H9 (cell line): ENCODE results near the gene CDYL2. TPM values are rescaled to one million over a fixed set of nuclear protein-coding genes. Genes with fewer than 3 reads are reported as not detected.

Experiments
- DNase-seq: peaks from one replicate; pipeline ENCODE4 v3.0.0-alpha.2; 2017
- H2AFZ ChIP-seq: one replicate; pipeline ENCODE4 v1.6.1; 2013; ENCODE audit warnings: mild to moderate bottlenecking, low read length, control low read depth, moderate library complexity
- H2AK5ac ChIP-seq: 2 replicates; pipeline ENCODE4 v1.6.1; 2013; ENCODE audit warnings: low read length, control low read depth, mixed read lengths; ENCODE audit not compliant: insufficient read length
- H2BK120ac ChIP-seq: one replicate; pipeline ENCODE4 v1.6.1; 2013; ENCODE audit warnings: low read depth, mild to moderate bottlenecking, low read length, control low read depth, inconsistent platforms; ENCODE audit not compliant: poor library complexity, severe bottlenecking
- H2BK12ac ChIP-seq: 2 replicates; pipeline ENCODE4 v1.6.1; 2013; ENCODE audit warnings: low read length, control low read depth, mixed read lengths, low read depth; ENCODE audit not compliant: insufficient read length
- H2BK15ac ChIP-seq: 2 replicates; pipeline ENCODE4 v1.6.1; 2013; ENCODE audit warnings: low read depth, low read length, control low read depth
- H2BK20ac ChIP-seq: one replicate; pipeline ENCODE4 v1.6.1; 2013; ENCODE audit warnings: low read depth, mild to moderate bottlenecking, low read length, control low read depth, inconsistent platforms; ENCODE audit not compliant: poor library complexity, severe bottlenecking
- H2BK5ac ChIP-seq: 2 replicates; pipeline ENCODE4 v1.6.1; 2013; ENCODE audit warnings: low read length, control low read depth, mixed read lengths; ENCODE audit not compliant: insufficient read length
- H3K14ac ChIP-seq: 2 replicates; pipeline ENCODE4 v1.6.1; 2013; ENCODE audit warnings: low read length, control low read depth; ENCODE audit not compliant: insufficient read depth
- H3K18ac ChIP-seq: 2 replicates; pipeline ENCODE4 v1.6.1; 2013; ENCODE audit warnings: low read depth, mild to moderate bottlenecking, mixed read lengths, low read length, control low read depth; ENCODE audit not compliant: insufficient read length
- H3K23ac ChIP-seq: 2 replicates; pipeline ENCODE4 v1.6.1; 2013; ENCODE audit warnings: low read length, control low read depth, mixed read lengths, low read depth; ENCODE audit not compliant: insufficient read length
- H3K23me2 ChIP-seq: 2 replicates; pipeline ENCODE4 v1.6.1; 2013; ENCODE audit warnings: low read depth, mild to moderate bottlenecking, mixed read lengths, low read length, control low read depth; ENCODE audit not compliant: insufficient read length, poor library complexity, severe bottlenecking
- H3K27ac ChIP-seq: 2 replicates; pipeline ENCODE4 v1.5.1; 2013; ENCODE audit warnings: low read length, control low read depth, mixed read lengths, low read depth; ENCODE audit not compliant: insufficient read length
- H3K27me3 ChIP-seq: 2 replicates; pipeline ENCODE4 v1.6.1; 2013; ENCODE audit warnings: low read length, control low read depth, inconsistent platforms; ENCODE audit not compliant: insufficient read depth
- H3K4ac ChIP-seq: 2 replicates; pipeline ENCODE4 v1.6.1; 2013; ENCODE audit warnings: low read depth, mild to moderate bottlenecking, control low read depth, inconsistent platforms, low read length, moderate library complexity
- H3K4me1 ChIP-seq: 2 replicates; pipeline ENCODE4 v1.6.1; 2013; ENCODE audit warnings: low read length, control low read depth, inconsistent platforms; ENCODE audit not compliant: insufficient read depth
- H3K4me2 ChIP-seq: 2 replicates; pipeline ENCODE4 v1.6.1; 2013; ENCODE audit warnings: low read length, control low read depth, mixed read lengths; ENCODE audit not compliant: insufficient read length, insufficient read depth
- H3K56ac ChIP-seq: 2 replicates; pipeline ENCODE4 v1.6.1; 2013; ENCODE audit warnings: low read depth, mild to moderate bottlenecking, mixed read lengths, low read length, control low read depth; ENCODE audit not compliant: insufficient read length
- H3K79me1 ChIP-seq: 2 replicates; pipeline ENCODE4 v1.6.1; 2013; ENCODE audit warnings: low read depth, mild to moderate bottlenecking, moderate library complexity, low read length, control low read depth, inconsistent platforms; ENCODE audit not compliant: insufficient read depth, poor library complexity, severe bottlenecking
- H3K79me2 ChIP-seq: 2 replicates; pipeline ENCODE4 v1.6.1; 2013; ENCODE audit warnings: low read length, control low read depth, inconsistent platforms; ENCODE audit not compliant: insufficient read depth
- H3K9ac ChIP-seq: 2 replicates; pipeline ENCODE4 v1.6.1; 2013; ENCODE audit warnings: low read length, control low read depth, mixed read lengths; ENCODE audit not compliant: insufficient read length; ENCODE audit errors: extremely low read depth
- H3K9me3 ChIP-seq: one replicate; pipeline ENCODE4 v1.6.1; 2013; ENCODE audit warnings: low read depth, low read length, inconsistent platforms; ENCODE audit not compliant: control insufficient read depth
- H3T11ph ChIP-seq: one replicate; pipeline ENCODE4 v1.6.1; 2013; ENCODE audit warnings: mild to moderate bottlenecking, low read length, control low read depth, inconsistent platforms
- H4K20me1 ChIP-seq: one replicate; pipeline ENCODE4 v1.6.1; 2013; ENCODE audit not compliant: control insufficient read depth, insufficient read length, insufficient read depth
- H4K5ac ChIP-seq: 2 replicates; pipeline ENCODE4 v1.6.1; 2013; ENCODE audit warnings: low read depth, mild to moderate bottlenecking, mixed read lengths, low read length, control low read depth; ENCODE audit not compliant: insufficient read length
- H4K8ac ChIP-seq: replicated peaks from 2 replicates; pipeline ENCODE4 v1.6.1; 2013; ENCODE audit warnings: low read length, control low read depth, mixed read lengths, low read depth; ENCODE audit not compliant: insufficient read length
- H4K91ac ChIP-seq: 2 replicates; pipeline ENCODE4 v1.6.1; 2013; ENCODE audit warnings: low read depth, mild to moderate bottlenecking, moderate library complexity, mixed read lengths, low read length, control low read depth; ENCODE audit not compliant: insufficient read length
- H3K27ac Mint-ChIP-seq, 3 experiments: 2 replicates in 2 of 3; 3 replicates in 1 of 3; pipeline ENCODE4 v1.8.0; 2020 to 2021; ENCODE audit warnings: mixed read lengths in 3 of 3, mild to moderate bottlenecking in 1 of 3, moderate library complexity in 1 of 3
- H3K27me3 Mint-ChIP-seq: 2 replicates; pipeline ENCODE4 v1.8.0; 2021; ENCODE audit warnings: low read depth, mild to moderate bottlenecking, moderate library complexity, mixed read lengths
- H3K36me3 Mint-ChIP-seq, 3 experiments: 2 replicates in 2 of 3; 3 replicates in 1 of 3; pipeline ENCODE4 v1.8.0; 2020 to 2021; ENCODE audit warnings: low read depth in 3 of 3, mixed read lengths in 3 of 3; ENCODE audit not compliant: insufficient read depth in 1 of 3
- H3K4me1 Mint-ChIP-seq, 2 experiments: 2 replicates each; pipeline ENCODE4 v1.8.0; 2020; ENCODE audit warnings: mixed read lengths in 2 of 2
- H3K4me3 Mint-ChIP-seq, 2 experiments: 2 replicates in 1 of 2; 3 replicates in 1 of 2; pipeline ENCODE4 v1.8.0; 2020 to 2021; ENCODE audit warnings: mild to moderate bottlenecking in 2 of 2, mixed read lengths in 2 of 2, moderate library complexity in 1 of 2
- H3K9me3 Mint-ChIP-seq, 2 experiments: 2 replicates in 1 of 2; 3 replicates in 1 of 2; pipeline ENCODE4 v1.8.0; 2020; ENCODE audit warnings: mild to moderate bottlenecking in 2 of 2, mixed read lengths in 2 of 2, moderate library complexity in 1 of 2
- WGBS: extraction: QIAGEN DNeasy Blood & Tissue Kit; methylation state at CpG from one replicate; pipeline ENCODE4 v1.1.7; 2013; ENCODE audit warnings: missing lambda C conversion rate, low lambda C conversion rate, mixed read lengths; ENCODE audit not compliant: insufficient read length; ENCODE audit errors: extremely low coverage; 5-methylcytosine and 5-hydroxymethylcytosine counted together
- total RNA-seq: library from RNA; stranded (reverse); gene quantifications from 2 replicates; pipeline ENCODE4 v1.2.1, GENCODE V29; 2021
- TF ChIP-seq, protein P1 (sequence below): fragments of 200-600 bp; sonication (generic); conservative IDR thresholded peaks from 3 replicates; pipeline ENCODE4 v1.8.0; 2021; ENCODE audit warnings: antibody characterized with exemption, mild to moderate bottlenecking

CDYL2 gene
- total RNA-seq, 1 experiment from 2014 or later, result 4.2 TPM

DNA sequence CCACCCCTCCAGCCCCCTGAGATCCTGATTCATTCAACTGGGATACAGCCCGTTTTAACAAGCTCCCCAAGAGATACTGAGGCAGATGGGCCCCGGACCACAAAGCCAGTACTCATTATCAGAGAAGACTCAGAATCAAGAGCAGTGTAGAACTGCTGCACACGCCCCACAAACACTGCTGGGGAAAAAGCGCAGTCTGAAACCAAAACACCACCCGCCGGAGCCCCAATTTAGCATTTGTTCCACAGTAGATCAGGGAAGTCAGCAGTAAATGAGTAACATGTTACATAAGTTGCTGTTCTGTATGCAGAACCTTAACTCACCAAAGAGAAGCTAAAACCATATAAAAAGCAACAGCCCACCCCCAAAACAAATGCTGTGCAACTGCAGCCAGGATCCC, 123.6 kb downstream of the CDYL2 start:
- H2AK5ac ChIP-seq, result no peak overlapping the region

More for the DNA sequence above, 123.6 kb downstream of the CDYL2 start:
- Mint-ChIP-seq H3K27me3 (peaks cover 6% of the 10 kb centered on the region), H3K36me3 (peaks cover 0 to 5% (median 4%) of the 10 kb centered on the region in 3 experiments; a peak in 5 of 7 replicates), H3K9me3 (peaks cover 7 to 9% of the 10 kb centered on the region in 2 experiments; a peak in 4 of 5 replicates), H3K4me1 (no peaks in the 10 kb centered on the region; a peak in 1 of 4 replicates), H3K4me3 (no peak overlapping the region), H3K27ac (no peak overlapping the region)
- Histone ChIP-seq H2BK120ac (no peak overlapping the region), H3K56ac (no peak overlapping the region), H3K14ac (no peak overlapping the region), H3K9me3 (no peaks in the 10 kb centered on the region), H3K79me1 (no peaks in the 10 kb centered on the region), H3K18ac (no peak overlapping the region), H3K27me3 (no peaks in the 10 kb centered on the region), H4K5ac (no peak overlapping the region), H3K27ac (no peak overlapping the region), H3K4me2 (no peak overlapping the region), H3K23me2 (no peaks in the 10 kb centered on the region), H2BK15ac (no peak overlapping the region), H2BK5ac (no peak overlapping the region), H3K9ac (no peak overlapping the region), H3T11ph (no peak overlapping the region), H4K20me1 (no peaks in the 10 kb centered on the region), H2BK12ac (no peak overlapping the region), H2AFZ (no peak overlapping the region), H4K91ac (no peak overlapping the region), H3K4me1 (no peaks in the 10 kb centered on the region), H4K8ac (no peak overlapping the region), H3K4ac (no peak overlapping the region), H2BK20ac (no peak overlapping the region), H3K79me2 (no peaks in the 10 kb centered on the region), H3K23ac (no peak overlapping the region)
- TF ChIP-seq, protein P1, sequence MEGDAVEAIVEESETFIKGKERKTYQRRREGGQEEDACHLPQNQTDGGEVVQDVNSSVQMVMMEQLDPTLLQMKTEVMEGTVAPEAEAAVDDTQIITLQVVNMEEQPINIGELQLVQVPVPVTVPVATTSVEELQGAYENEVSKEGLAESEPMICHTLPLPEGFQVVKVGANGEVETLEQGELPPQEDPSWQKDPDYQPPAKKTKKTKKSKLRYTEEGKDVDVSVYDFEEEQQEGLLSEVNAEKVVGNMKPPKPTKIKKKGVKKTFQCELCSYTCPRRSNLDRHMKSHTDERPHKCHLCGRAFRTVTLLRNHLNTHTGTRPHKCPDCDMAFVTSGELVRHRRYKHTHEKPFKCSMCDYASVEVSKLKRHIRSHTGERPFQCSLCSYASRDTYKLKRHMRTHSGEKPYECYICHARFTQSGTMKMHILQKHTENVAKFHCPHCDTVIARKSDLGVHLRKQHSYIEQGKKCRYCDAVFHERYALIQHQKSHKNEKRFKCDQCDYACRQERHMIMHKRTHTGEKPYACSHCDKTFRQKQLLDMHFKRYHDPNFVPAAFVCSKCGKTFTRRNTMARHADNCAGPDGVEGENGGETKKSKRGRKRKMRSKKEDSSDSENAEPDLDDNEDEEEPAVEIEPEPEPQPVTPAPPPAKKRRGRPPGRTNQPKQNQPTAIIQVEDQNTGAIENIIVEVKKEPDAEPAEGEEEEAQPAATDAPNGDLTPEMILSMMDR, result no peak
- no CpG with 5 or more reads among the region's 6 CpGs for WGBS
- no peak for DNase-seq
